ENCODE results near the gene ADGRB2.

The ADGRB2 gene

GRCh38 chr1:31749785-31750735 is 14.1 kb downstream of the ADGRB2 start:
- DNase-seq (ENCODE audit: low read depth, low spot score) = no peak

GRCh38 chr1:31748365-31748764 is 15.8 kb downstream of the ADGRB2 start:
- no peak for DNase-seq (ENCODE audit: low read depth, low spot score)

DNA sequence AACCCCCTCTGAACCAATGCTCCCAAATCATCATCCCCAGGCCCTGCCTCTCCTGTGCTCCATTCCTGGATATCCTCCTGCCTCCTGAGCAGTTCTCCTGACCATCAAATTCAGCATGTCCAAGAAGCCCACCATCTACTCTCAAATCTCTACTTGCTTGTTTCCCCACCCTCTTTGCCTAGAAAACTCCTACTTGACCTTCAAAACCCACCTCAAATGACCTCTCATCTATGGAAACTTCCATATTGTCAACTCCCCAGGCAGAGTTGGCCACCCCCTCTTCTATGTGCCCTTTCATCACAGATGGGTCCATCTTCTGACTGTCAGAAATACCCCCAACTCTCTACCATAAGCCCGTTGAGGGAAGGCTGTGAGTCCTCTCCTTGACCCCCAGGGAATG is 16.8 kb downstream of the ADGRB2 start:
- DNase-seq (ENCODE audit: low read depth, low spot score) = no peak

- DNase-seq (ENCODE audit: low read depth, low spot score) = no peak
These were observed 17.5 kb downstream of the ADGRB2 start for GRCh38 chr1:31746687-31747086.

GRCh38 chr1:31745946-31746670 is 18.0 kb downstream of the ADGRB2 start:
- no peak for DNase-seq (ENCODE audit: low read depth, low spot score)

- peak; percentile 45 for DNase-seq (ENCODE audit: low read depth, low spot score)
These were observed 18.8 kb downstream of the ADGRB2 start for GRCh38 chr1:31745096-31745945.

DNA sequence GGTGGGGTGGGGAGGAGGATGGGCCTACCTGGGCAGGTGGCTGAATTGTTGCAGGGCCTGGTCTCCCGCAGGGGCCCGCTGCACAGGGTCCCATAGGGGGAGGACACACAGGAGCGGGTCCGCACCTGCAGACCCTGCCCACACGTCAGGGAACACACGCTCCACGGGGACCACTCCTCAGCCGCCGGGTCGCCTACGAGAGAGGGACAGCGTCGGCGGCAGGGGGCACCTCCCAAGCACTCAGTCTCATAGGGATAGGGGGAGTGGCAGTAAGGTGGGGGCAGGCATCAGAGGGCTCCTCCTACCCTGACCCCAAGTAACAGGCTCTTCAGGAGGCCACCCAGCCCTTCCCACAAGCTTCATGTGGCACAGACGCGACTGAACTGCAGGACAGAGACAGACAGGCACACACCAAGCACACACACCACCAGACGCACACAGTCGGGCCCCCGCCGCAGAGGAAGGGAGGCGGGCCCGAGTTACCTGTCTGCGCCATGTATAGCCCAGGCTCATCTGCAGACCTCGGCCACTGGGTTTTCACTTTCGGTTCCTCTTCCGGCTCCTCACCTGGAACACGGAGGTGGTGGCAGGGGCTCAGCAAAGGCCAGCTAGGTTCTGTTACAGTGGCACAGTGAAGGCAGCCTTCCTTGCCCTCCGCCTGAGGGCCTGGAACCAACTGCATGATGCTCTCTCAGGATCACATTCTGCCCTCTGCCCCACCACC is 19.8 kb downstream of the ADGRB2 start:
- no peak for DNase-seq (ENCODE audit: low read depth, low spot score)

DNA sequence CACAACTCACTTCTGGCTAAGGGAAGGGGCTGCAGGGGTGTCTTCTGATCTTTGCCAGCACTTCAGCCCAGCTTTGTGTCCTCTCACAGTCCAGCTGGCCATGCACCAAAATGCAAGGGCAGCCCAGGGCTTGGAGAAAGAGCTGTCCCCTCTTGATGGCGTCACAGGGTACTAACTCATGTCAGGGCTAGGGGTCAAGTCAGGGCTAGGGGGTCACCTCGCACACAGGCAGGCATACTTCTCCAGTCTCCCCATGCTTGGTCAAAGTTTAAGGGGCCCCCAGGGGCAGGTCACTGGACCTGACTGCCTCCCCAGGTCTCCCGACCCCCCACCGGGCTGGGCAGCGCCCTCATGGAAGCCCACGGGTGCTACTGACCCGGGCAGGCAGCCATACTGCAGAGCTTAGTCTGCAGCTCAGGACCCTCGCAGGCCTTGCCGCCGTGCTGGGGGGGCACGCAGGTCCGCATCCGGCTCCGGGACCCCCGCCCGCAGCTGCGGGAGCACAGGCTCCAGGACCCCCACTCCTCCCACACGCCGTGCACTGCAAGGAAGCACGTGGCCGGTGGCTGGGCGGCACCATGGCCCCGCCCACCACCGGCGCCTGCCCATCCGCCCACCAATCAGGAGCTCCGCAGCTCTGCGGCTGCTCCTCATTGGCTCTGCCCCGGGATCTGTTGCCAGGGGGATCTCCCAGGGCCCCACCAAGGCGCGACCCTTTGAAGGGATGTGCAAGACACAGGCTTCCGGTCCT is 21.5 kb downstream of the ADGRB2 start:
- DNase-seq (ENCODE audit: low read depth, low spot score) = no peak

- DNase-seq (ENCODE audit: low read depth, low spot score) = no peak
These were observed 24.8 kb downstream of the ADGRB2 start for GRCh38 chr1:31739346-31739745.

DNA sequence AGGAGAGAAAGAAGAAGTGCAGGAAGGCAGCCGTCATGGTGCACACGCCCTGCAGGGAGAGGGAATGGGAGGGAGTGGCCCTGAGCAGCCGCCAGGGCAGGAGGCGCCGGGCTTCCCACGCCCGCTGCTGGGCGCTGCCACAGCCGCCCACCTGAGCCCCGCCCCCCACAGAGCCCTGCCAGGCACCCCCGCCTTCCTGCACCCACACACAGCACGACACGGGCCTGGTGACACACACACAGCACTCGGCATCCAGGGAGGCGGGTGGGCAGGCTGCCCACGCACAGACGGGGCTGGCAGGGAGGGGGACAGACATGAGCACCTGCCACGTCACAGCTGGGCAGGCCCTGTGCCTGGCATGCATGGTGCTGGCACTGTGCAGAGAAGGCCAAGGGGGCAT is 27.5 kb downstream of the ADGRB2 start:
- no peak for DNase-seq (ENCODE audit: low read depth, low spot score)

DNA sequence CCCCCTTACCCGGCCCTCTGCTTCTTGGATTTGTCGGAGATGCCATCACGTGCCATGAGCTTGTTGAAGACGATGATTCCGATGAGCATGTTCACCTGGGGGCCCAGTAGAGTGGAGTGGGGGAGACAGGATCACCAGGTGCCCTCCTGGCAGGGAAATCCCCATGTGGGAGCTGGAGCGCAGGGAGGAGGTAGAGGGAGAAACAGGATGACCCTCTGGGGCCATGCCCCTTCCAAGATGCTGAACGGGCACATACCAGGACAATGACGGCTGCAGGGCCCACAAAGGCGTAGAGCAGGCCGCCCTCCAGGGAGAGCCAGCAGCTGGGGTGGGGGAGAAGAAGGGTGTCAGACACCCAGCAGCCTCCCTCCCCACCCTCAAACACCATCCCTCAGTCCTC is 28.6 kb downstream of the ADGRB2 start:
- DNase-seq (ENCODE audit: low read depth, low spot score) = no peak

- no peak for DNase-seq (ENCODE audit: low read depth, low spot score)
These were observed 29.5 kb downstream of the ADGRB2 start for GRCh38 chr1:31734582-31735107.

GRCh38 chr1:31733389-31734219 is 30.5 kb downstream of the ADGRB2 start:
- DNase-seq (ENCODE audit: low read depth, low spot score) = no peak

- DNase-seq (ENCODE audit: low read depth, low spot score) = no peak
These were observed 31.3 kb downstream of the ADGRB2 start for GRCh38 chr1:31732751-31733289.

DNA sequence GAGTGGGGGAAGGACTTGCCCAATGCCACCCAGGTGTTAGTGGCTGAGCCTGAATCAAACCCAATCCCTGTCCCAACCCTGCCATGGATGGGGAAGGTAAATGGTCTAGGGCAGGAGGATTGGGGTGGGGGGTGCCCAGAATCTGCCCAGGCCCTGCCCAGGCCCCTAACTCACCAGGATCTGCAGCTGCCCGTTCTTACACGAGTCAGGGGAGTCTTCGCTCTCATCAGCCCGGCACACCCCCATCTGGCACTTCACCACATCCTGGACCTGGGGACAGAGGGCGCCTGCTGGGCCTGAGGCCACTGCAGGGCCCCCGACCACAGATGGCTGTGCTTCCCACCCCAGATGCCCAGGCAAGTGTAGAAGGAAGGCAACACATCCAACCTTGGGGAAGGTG is 31.8 kb downstream of the ADGRB2 start:
- no peak for DNase-seq (ENCODE audit: low read depth, low spot score)

- DNase-seq (ENCODE audit: low read depth, low spot score) = no peak
These were observed 33.0 kb downstream of the ADGRB2 start for GRCh38 chr1:31731049-31731565.

DNA sequence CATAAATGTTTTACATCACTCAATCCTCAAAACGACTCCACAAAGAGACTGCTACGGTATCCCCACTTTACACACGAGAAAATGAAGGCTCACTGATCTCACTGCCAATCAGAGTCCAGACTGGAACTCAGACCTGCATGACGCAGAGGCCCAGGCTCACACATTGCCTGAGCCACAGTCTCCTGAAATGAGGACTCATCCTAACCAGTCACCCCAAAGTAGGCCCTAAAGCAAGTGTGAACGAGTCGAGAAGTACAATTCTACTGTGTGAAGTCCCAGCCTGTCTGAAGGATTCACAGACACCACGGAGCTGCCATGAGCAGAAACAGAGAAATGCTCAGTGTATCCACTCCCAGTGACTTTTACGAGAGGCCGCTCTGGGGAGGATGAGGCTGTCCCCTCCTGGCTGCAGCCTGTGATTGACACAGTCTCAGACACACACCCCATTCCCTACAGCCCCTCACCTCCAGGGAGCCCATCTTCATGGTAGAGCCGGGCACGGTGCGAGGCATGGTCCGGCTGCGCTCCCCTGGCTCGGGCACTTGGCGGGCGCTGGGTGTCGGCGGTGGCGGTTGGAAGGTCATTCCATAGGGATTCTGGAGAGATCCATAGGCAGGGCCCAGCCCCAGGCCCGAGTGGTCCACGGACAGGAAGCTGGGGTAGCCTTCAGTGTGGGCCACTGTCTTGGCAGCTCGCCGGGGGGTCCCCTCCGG is 33.6 kb downstream of the ADGRB2 start:
- no peak for DNase-seq (ENCODE audit: low read depth, low spot score)

GRCh38 chr1:31727849-31728248 is 36.3 kb downstream of the ADGRB2 start:
- DNase-seq (ENCODE audit: low read depth, low spot score) = no peak
